Gastroesophageal sphincter (tissue), 4 donors: ENCODE data around the gene BANP. TPM values are rescaled to one million over a fixed set of nuclear protein-coding genes. Genes with fewer than 3 reads are reported as not detected.
"Not testable (repeated sequence)": the region's sequence is repeated elsewhere in the genome, so short reads cannot be mapped to it uniquely, and the experiment has no call there.

Experiments used
- ATAC-seq: fragments of 150-250 bp; one replicate; pipeline ENCODE4 v1.9.1; 2016; ENCODE audit warnings: mild to moderate bottlenecking, moderate library complexity
- H3K27ac ChIP-seq, 4 donors: fragments of 200-600 bp; sonication (generic) in 3 of 4; 1 replicate in 3 of 4; 2 replicates in 1 of 4; pipeline ENCODE4 v1.5.1; 2016 to 2019
- H3K27me3 ChIP-seq: fragments of 200-600 bp; sonication (generic); one replicate; pipeline ENCODE4 v1.5.1; 2019
- H3K36me3 ChIP-seq, 2 donors: fragments of 200-600 bp; sonication (generic); one replicate each; pipeline ENCODE4 v1.5.1; 2019; ENCODE audit warnings: control low read depth in 1 of 2
- H3K4me1 ChIP-seq, 3 donors: fragments of 200-600 bp; sonication (generic); 1 replicate in 2 of 3; 2 replicates in 1 of 3; pipeline ENCODE4 v1.5.1; 2016 to 2019; ENCODE audit warnings: control low read depth in 2 of 3
- H3K4me3 ChIP-seq, 2 donors: fragments of 200-600 bp; sonication (generic); one replicate each; pipeline ENCODE4 v1.5.1; 2019; ENCODE audit warnings: mild to moderate bottlenecking in 1 of 2, moderate library complexity in 1 of 2
- H3K9me3 ChIP-seq, 3 donors: fragments of 200-600 bp; sonication (generic); one replicate each; pipeline ENCODE4 v1.5.1; 2017 to 2019; ENCODE audit warnings: control low read depth in 2 of 3
- CTCF ChIP-seq, 4 experiments: fragments of 200-600 bp in 2 of 4; fragments of 450-650 bp in 2 of 4; sonication (generic) in 1 of 4; IDR thresholded peaks; one replicate each; pipeline ENCODE4 v1.5.1; 2017 to 2019; ENCODE audit warnings: antibody characterized with exemption in 4 of 4, mild to moderate bottlenecking in 2 of 4, moderate library complexity in 2 of 4
- EP300 ChIP-seq: sonication (generic); formaldehyde crosslinking; IDR thresholded peaks from one replicate; pipeline ENCODE4 v1.6.1; 2017; ENCODE audit warnings: antibody characterized with exemption, mild to moderate bottlenecking
- POLR2A ChIP-seq, 2 donors: fragments of 450-650 bp; IDR thresholded peaks; one replicate each; pipeline ENCODE4 v1.6.1; 2017; ENCODE audit warnings: antibody characterized with exemption in 2 of 2, mild to moderate bottlenecking in 2 of 2, moderate library complexity in 1 of 2
- POLR2AphosphoS5 ChIP-seq: sonication (generic); formaldehyde crosslinking; IDR thresholded peaks from one replicate; pipeline ENCODE4 v1.6.1; 2017; ENCODE audit warnings: antibody characterized with exemption
- WGBS, 2 donors: methylation state at CpG; one replicate each; pipeline ENCODE4 v1.1.5; 2018; ENCODE audit warnings: low coverage in 1 of 2; 5-methylcytosine and 5-hydroxymethylcytosine counted together
- total RNA-seq, 4 donors: library from RNA; depleted of rRNA; stranded (reverse); fragments of >200 nt; gene quantifications; one replicate each; pipeline ENCODE4 v1.1.0, GENCODE V29; 2016

The BANP gene
- total RNA-seq, 4 donors from 2014 or later: 17.1 to 33.1 (median 24.2) TPM

DNA sequence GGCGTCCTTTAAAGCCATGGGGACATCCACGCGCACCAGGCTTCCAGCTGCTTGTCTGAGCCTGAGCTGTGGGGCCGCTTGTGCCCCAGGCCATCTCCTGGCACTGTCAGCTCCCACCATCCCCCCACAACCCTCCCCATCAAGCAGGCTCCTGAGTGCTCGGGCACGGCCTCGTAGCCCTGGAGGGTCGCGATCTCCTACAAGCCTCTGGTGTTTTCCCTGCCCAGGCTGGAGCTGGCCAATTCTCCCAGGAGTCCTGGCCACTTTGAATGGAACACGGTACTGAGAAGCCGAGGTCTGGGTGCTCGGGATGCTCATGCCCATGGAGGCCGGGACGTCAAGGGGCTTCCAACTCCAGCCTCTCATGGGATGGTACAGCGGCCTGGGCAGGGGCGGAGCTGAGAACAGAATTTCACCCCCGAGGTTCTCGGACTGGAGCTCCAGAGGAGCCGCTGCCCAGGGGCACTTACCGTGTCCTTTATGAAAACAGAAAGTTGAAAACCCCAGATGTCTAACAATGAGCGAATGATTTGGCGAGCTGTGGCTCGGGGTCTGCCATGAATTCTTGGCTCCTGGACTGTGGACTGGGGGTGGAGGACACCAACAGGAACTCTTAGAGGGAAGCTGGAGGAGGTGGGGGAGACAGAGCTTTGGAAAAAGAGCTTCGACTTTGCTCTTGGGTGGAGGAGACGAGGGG lies 142.5 kb downstream of the BANP start:
- not testable (repeated sequence) for H3K27ac ChIP-seq, H3K4me1 ChIP-seq, ATAC-seq, H3K36me3 ChIP-seq
- H3K4me3 ChIP-seq: peak overlapping the region in 1 of 2 donors; percentile 4
- 34 to 68% methylated on average over 2 to 8 of the region's 25 CpGs for WGBS, 2 donors
- peaks cover 0 to 30% (median 0%) of the 10 kb centered on the region in 3 donors for H3K9me3 ChIP-seq
- H3K27me3 ChIP-seq: peaks cover 14% of the 10 kb centered on the region

GRCh38 chr16:88094253-88094575 lies 143.0 kb downstream of the BANP start:
- peak overlapping the region in 1 of 2 donors; percentile 4 for H3K4me3 ChIP-seq
- not testable (repeated sequence) for ATAC-seq, H3K36me3 ChIP-seq, H3K4me1 ChIP-seq, H3K27ac ChIP-seq
- 53 to 60% methylated on average over 1 to 3 of the region's 17 CpGs for WGBS, 2 donors
- H3K9me3 ChIP-seq: peaks cover 0 to 30% (median 0%) of the 10 kb centered on the region in 3 donors
- peaks cover 19% of the 10 kb centered on the region for H3K27me3 ChIP-seq

DNA sequence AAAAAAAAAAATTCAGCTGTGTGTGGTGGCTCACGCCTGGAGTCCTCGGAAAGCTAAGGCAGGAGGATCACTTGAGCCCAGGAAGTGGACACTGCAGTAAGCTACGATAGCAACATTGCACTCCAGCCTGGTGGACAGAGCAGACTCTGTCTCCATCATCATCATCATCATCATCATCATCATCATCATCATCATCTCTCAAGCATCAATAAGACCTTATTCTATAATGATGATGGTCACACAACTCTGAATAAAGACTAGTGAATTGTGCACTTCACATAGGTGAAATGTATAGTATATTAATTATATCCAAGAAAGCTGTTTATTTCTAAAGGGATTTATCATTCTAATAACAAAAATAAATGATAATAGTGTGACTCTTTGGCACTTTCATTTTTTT lies 143.7 kb downstream of the BANP start:
- Histone ChIP-seq H3K9me3 (peaks cover 0 to 30% (median 0%) of the 10 kb centered on the region in 3 donors), H3K27me3 (peaks cover 26% of the 10 kb centered on the region)
- H3K27ac ChIP-seq, ATAC-seq, H3K4me1 ChIP-seq, H3K4me3 ChIP-seq, H3K36me3 ChIP-seq: not testable (repeated sequence)
- 100% methylated on average over 1 of the region's 3 CpGs for WGBS, 2 donors

GRCh38 chr16:88096659-88097058 lies 145.4 kb downstream of the BANP start:
- not testable (repeated sequence) for H3K27ac ChIP-seq, ATAC-seq, H3K4me3 ChIP-seq, H3K4me1 ChIP-seq, H3K36me3 ChIP-seq
- no CpG with 5 or more reads among the region's 2 CpGs for WGBS, 2 donors
- H3K27me3 ChIP-seq: peaks cover 36% of the 10 kb centered on the region
- peaks cover 0 to 30% (median 0%) of the 10 kb centered on the region in 3 donors for H3K9me3 ChIP-seq

DNA sequence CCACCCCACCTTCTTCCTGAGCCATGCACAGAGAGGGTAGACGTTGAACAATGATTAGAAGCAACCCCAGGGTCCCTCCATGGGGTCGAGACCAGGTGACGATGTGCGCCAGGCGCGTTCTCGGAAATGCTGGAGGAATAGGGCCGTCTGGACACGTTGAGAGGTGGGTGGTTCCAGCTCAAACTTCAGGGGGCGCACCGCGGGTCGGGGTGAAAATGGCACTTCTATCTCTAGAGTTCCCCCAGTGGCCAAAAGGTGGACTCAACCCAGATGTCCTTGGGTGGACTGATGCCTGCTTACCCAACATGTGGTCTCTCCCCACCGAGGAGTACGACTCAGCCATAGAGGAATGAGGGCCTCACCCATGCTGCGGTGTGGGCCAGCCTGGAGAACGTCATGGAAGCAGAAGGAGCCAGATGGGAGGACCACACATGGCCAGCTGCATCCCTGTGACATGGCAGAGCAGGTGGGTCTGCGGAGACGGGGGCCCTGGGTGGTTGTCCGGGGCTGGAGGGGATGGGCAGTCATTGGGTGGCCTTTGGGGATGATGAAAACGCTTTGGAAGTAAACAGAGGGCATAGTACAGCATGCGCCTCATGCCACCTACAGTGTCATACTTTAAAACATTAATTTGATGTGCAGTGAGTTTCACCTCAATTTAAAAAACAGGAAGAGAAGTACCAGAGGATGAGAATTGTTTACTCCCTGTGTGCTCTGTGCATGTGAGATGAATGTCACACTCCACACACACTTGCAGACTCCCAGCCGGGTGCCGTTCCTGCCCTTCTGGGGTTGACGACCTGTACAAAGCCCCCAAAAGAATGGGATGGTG lies 147.7 kb downstream of the BANP start:
- Histone ChIP-seq H3K27me3 (peaks cover 58% of the 10 kb centered on the region), H3K9me3 (peaks cover 0 to 30% (median 0%) of the 10 kb centered on the region in 3 donors)
- ATAC-seq, H3K4me1 ChIP-seq, H3K36me3 ChIP-seq, H3K27ac ChIP-seq, H3K4me3 ChIP-seq: not testable (repeated sequence)
- 83 to 85% methylated on average over 1 to 6 of the region's 25 CpGs for WGBS, 2 donors

DNA sequence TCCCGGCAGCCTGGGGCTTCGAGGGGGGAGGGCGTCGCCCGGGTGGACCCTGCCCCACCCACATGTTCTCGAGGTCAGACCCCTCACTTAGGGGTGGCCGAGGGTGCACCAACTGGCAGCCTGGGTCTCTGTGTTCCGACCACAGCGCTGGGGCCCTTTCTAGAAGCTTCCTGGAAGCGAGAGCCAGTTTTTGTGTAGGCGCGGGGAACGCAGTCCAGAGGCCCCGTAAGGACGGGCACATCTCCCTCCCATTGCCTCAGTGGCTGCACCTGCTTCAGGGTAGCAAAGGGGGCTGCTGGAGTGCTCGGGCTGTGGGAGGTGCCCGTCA lies 148.3 kb downstream of the BANP start:
- ATAC-seq: no peak
- H3K27me3 ChIP-seq: peaks cover 58% of the 10 kb centered on the region
- no peaks in the 10 kb centered on the region for H3K36me3 ChIP-seq
- 60 to 73% methylated on average over 1 to 6 of the region's 17 CpGs for WGBS, 2 donors
- peaks cover 0 to 30% (median 0%) of the 10 kb centered on the region in 3 donors for H3K9me3 ChIP-seq
- peaks cover 0 to 9% (median 0%) of the 10 kb centered on the region in 3 donors for H3K4me1 ChIP-seq
- no peak for TF ChIP-seq POLR2AphosphoS5
- no peak for TF ChIP-seq EP300
- no peak for TF ChIP-seq CTCF (IDR thresholded peaks at IDR 0.05)
- no peak for TF ChIP-seq POLR2A (IDR thresholded peaks at IDR 0.05)
- H3K27ac ChIP-seq: no peak overlapping the region
- no peak overlapping the region for H3K4me3 ChIP-seq

DNA sequence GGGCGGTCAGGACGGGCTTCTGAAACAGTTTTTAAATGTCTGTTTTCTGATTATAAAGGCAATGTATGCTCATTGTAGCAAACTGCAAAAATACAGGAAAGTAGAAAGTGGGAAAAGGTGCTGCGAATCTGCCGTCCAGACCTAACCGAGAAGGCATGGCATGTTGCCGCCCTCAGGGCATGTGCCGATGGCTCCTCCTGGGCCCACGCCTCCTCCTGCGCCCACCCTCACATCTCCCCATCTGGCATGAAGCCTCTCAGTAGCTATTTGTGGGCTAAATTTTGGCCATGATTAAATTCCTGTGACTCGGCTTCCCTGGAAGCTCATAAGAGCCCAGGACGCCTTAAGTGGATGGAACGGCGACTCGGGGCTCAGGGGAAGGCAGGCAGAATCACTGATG lies 148.7 kb downstream of the BANP start:
- Histone ChIP-seq H3K9me3 (peaks cover 0 to 30% (median 0%) of the 10 kb centered on the region in 3 donors), H3K27me3 (peaks cover 58% of the 10 kb centered on the region)
- ATAC-seq, H3K27ac ChIP-seq, H3K4me1 ChIP-seq, H3K36me3 ChIP-seq, H3K4me3 ChIP-seq: not testable (repeated sequence)
- 64 to 79% methylated on average over 2 to 9 of the region's 14 CpGs for WGBS, 2 donors

- not testable (repeated sequence) for H3K4me3 ChIP-seq
- peak; percentile 30 for ATAC-seq
- peaks cover 58% of the 10 kb centered on the region for H3K27me3 ChIP-seq
These were observed 149.8 kb downstream of the BANP start for GRCh38 chr16:88100801-88101622.

GRCh38 chr16:88101623-88102105 lies 150.4 kb downstream of the BANP start:
- Histone ChIP-seq H3K27me3 (peaks cover 58% of the 10 kb centered on the region), H3K9me3 (peaks cover 0 to 16% (median 0%) of the 10 kb centered on the region in 3 donors)
- H3K4me1 ChIP-seq, H3K27ac ChIP-seq, H3K4me3 ChIP-seq, H3K36me3 ChIP-seq, ATAC-seq: not testable (repeated sequence)
- 22% methylated on average over 9 of the region's 21 CpGs; no CpG with 5 or more reads in 1 of the 2 donors for WGBS, 2 donors

More at GRCh38 chr16:88100801-88101622, 149.8 kb downstream of the BANP start:
- H3K4me1 ChIP-seq, H3K36me3 ChIP-seq, H3K27ac ChIP-seq: not testable (repeated sequence)
- WGBS, 2 donors: 20% methylated on average over 20 of the region's 40 CpGs; no CpG with 5 or more reads in 1 of the 2 donors
- H3K9me3 ChIP-seq: peaks cover 0 to 23% (median 0%) of the 10 kb centered on the region in 3 donors
